Measurements from ENCODE around the gene MTMR10.

Gene MTMR10

DNA sequence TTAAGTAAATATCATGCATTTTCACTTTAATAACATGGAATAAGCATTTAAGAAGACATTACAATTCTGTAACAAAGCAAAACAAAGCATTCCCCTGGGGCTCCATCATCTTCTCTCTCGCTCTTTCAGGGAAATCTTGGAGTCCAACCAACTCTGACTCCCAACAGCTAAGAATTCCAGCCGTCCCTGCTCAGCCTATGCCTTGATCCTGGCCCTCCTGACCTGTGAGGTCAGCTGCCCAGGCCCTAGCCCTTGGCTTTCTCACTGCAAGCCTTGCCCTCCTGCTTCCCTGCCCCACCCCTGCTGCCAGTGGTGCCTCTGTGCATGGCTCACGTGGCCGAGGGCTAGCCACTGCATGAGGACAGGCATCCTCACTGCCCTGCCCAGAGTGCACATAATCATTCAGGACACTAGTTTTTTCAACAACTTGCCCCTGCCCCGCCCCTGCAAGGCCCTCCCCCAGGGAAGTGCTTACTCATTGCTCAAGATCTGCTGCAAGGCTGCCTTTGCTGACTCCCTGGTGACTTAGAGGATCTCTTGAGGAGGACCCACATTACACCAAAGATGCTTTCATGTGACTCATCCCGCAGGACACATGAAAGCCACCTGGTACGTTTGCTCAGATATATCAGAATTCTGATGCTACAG is 37.6 kb downstream of the MTMR10 start:
- DNase-seq, result no peak

DNA sequence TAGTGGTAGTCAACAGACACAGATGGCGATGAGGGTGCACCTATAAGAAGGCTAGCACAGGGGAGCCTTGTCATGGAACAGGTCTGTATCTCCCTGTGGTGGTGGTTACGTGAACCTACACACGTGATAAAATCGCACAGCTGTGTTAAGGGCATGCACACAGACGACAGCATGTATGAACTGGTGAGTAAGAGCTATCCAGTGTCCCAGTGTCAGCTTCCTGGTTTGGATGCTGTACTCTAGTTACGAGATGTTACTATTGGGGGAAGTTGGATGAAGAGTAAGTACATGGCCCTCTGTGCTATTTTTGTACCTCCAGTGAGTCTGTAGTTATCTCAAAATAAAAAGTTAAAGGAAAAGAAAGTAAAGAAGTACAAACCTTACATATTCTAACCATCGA is 38.2 kb downstream of the MTMR10 start:
- DNase-seq, result no peak

DNA sequence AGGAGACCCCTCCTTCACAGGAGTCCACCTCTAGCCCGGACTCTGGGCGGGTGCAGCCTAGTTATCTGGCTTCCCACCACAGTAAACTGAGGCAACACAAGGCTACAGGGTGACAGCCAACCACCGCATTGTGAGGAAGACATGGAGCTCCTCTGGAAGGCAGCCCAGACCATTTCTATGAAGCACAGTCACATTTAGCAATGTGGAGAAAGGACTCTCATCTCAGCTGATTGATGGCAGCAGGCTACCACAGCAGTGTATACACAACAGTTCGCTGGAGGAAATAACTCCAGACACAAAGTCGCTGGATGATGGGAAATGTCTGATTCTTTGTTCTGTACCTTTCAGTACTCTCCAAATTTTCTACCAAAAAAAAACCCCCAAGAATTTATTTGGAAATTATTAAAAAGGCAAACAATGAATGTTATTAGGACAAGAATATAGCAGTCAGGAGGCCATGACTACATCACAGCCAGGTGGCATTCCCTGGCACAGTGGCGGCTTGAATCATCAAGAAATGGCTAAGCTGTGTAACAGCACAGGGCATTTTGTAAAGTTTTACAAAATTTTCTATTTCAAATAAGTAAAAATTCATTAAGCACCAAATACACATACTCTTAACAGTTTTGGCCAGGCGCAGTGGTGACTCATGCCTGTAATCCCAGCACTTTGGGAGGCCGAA is 47.6 kb downstream of the MTMR10 start:
- no peak for DNase-seq

DNA sequence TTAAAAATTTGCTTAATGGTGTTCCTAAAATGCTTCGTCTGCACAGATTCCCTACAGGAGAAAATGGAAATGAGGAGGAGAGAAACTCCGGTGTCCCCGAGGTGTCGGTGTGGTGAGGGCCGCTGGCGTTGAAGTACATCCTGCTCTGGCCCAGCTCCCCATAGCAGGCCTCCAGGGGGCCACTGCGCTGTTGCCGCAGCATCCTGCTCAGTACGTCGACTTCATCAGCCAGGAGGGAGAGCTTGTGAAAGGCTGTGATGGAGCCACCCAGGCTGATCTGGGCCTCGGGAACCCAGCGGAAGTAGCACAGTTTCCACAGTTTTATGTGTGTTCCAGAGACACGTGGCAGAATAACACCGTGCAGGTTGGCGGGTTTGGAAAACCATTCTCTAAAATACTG is 49.9 kb downstream of the MTMR10 start:
- no peak for DNase-seq

DNA sequence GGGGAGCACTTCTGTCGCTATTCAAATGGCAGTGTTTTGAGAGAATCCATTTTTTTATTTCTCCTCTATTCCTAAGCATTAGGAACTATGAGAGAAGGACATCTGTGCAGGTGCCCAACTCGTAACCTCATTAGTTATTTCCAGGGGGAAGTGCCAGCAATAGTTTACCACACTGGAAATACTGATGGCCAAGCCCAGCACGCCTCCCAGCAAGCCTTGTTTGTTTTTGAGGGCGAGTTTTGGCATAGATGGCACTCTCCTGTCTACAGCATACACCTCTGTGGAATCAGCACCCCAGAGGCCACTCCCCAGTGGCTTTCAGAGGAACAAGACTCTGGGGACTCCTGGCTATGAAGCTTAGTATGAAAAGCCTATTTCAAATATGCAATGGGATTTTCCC is 51.1 kb downstream of the MTMR10 start:
- DNase-seq, result no peak

DNA sequence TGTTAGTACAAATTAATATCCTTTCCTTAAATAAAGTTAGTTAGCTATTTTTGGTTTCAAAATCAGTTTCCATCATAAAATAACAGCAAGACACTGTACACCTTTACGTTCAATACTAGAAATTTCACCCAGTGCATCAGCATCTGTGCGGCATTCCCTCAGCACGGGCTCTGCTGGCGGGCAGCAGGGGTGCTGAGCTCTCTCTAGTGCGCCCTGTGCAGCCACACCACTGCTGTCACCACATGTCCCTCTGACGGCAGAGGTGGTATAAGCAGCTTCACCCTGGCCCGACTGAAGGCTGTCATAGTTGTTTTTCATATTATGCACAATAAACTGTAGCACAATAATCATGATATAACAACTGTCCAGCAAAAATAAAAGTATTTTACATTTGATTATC is 52.3 kb downstream of the MTMR10 start:
- DNase-seq, result no peak

DNA sequence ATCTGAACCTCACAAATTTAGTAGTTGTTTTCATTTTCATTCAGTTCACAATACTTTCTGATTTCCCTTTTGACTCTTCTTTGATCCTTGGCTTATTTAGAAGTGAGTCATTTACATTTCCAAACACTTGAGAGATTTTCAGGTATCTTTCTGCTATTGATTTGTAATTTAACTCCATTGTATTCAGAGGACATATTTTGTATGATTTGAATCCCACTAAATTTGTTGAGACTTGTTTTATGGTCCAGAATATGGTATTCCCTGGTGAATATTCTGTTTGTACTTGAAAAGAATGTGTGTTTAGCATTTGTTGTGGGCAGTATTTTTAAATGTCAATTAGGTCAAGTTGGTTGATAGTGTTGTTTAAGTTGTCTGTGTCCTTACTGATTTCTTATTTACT is 58.1 kb downstream of the MTMR10 start:
- no peak for DNase-seq

DNA sequence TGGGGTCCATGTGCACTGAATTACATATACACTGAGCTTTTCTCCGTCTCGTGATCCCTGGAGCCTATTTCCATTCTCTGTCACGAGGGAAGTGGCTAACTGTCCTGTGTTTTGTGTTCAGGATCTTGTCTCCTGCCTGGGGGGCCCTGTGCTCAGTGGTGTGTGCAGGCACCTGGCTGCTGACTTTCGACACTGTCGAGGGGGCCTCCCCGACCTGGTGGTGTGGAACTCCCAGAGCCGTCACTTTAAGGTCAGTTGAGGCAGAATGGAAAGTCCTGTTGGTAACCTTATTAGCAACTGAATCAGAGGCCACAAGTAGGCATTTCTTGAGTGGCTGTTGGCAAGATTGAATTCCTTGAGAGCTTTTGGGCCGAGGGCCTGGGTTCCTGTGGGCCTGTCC is 61.0 kb downstream of the MTMR10 start:
- no peak for DNase-seq

DNA sequence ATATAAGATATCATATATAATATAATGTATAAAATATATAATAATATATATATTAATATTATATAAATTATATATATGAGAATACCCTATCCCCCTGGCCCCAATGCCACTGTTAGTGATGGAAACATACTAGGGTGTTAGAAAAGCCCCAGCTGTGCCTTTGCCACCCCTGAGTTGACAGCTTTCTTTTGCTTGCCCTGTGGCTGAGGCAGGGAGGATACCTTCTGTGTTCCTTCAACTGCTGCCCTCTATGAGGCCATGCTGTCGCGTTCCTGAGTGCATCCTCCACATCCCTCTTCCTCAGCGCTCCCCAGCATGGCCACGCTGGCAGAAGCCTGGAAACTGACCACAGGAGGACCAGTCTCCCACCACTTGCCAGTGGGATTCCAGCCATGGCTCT is 61.4 kb downstream of the MTMR10 start:
- no peak for DNase-seq

DNA sequence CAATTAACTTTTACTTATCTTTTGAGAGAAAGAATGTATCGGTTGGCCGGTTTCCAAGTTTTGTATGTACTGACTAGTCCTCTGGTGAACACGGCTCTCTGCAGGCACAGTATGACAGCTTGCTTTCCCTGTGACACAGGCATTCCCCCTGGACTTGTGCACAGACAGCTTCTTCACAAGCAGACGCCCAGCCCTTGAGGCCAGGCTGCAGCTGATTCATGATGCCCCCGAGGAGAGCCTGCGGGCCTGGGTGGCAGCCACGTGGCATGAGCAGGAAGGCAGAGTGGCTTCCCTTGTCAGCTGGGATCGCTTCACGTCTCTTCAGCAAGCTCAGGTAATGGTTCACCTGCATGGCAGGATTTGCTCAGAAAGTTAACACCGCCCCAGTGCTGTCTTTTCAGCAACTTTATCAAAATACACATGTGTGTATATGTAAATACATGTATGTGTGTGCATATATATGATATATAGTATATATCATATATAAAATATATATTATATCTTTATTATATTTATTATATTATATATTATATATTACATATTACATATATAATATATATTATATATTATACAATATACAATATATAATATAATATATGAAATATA is 62.3 kb downstream of the MTMR10 start:
- DNase-seq, result no peak

DNA sequence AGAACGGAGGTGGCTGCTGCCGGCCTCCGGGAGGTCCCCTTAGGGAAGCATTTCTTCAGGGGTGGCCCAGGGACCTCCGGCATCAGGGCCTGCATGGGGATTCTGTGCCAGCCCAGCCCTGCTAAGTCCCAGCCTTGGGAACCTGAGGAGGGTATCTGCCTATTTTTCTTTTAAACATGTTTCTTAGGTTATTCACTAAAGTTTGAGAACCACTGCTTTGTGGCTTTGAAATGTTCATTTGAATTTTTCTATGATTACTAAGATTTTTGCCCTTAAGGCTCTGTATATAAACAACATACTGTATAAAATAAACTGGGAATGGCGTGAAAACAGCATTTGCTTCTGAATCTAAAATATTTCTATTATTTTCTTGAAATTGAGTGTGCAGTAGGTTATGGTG is 63.4 kb downstream of the MTMR10 start:
- no peak for DNase-seq

DNA sequence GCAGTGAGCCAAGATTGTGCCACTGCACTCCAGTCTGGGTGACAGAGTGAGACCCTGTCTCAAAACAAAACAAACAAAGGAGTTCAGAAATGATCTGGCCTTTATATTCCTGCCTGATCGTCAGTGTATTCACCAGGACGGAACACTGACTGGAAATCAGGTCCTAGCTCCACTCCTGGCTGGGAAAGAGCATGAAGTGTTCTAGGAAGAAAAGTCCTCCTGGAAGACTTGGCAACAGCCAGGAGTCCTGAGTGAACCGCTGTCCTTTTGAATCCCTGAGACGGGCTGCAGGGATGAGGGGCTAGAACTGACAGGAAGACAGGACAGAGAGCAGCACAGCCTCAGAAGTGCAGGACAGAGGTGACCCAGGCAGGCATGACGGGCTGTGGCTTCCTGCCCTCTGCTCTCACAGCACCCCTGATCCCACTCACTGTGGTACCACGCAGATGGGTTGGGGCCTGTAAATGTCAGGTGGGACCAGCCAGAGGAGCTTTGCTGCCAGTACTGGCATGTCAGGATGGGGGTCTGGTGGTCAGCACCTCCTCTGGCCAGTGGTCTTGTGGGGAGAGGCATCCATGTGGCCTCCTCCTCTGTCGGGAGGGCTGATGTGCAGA is 64.2 kb downstream of the MTMR10 start:
- DNase-seq, result no peak

DNA sequence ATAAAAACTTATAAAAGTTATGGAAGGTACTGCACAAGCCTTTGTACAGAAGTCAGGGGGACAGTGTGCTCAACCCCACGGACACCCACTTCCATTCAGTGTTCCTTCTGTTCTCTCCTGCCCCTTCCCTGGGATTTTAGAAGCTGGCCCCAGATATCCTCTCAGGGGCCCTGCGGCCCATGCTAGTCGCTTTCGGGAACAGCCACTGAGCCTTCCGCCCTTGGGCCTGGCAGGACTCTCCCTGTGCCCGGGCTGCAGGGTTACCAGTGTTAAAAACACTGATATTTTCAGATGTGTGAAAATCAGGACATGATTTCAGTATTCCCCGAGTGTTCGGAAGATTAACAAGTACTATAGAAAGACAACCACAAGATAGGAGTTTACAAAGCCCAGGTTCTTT is 65.3 kb downstream of the MTMR10 start:
- DNase-seq, result no peak

DNA sequence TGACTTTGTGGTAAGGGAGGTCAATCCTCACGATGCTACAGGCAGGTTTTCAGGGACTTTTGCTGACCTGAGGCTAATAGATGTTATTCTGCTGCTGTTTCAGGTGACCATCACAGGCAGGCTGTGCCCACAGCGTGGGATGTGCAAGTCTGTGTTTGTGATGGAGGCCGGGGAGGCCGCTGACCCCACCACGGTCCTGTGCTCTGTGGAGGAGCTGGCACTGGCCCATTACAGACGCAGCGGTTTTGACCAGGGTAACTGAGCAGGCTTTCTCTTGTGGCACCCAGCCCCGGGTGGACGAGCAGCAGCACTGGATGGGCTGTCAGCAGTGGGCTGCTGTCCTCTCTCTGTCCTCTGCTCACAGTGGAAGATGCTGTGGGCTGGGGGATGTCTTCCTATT is 65.7 kb downstream of the MTMR10 start:
- DNase-seq, result no peak

DNA sequence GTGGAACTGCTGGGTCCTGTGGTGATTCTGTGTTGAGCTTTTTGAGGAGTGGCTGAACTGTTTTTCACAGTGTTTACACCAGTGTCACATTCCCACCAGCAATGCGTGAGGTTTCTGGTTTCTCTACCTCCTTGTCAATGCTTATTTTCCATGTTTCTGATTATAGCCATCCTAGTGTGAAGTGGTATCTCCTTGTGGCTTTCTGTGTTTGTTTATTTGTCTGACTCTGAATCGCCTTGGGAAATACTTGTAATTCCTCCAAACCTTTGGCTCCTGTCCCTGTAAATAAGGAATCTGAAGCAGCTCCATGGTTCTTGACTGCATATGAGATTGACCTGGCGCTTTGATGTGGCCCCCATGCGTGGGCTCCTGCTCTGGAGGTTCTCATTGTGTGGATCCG is 67.1 kb downstream of the MTMR10 start:
- DNase-seq, result no peak

DNA sequence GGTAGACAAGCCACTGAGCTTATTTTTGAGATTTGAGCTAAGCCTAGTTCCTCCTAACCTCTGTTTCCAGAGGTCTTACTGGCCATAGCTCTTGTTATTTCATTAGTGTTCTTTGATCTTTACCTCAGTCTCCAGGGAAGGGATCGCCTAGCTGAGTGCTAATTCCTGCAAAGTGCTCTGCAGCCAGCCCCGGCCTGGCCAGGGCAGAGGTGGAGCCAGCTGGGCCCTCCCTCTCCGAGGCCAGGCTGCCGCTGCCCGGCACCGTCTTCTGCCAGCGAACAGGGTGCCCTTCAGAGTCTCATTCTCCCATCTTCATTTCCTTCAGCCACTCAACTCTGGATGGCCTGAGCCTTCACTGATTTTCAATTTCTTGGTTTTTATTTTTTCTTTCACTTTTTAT is 68.0 kb downstream of the MTMR10 start:
- DNase-seq, result no peak

DNA sequence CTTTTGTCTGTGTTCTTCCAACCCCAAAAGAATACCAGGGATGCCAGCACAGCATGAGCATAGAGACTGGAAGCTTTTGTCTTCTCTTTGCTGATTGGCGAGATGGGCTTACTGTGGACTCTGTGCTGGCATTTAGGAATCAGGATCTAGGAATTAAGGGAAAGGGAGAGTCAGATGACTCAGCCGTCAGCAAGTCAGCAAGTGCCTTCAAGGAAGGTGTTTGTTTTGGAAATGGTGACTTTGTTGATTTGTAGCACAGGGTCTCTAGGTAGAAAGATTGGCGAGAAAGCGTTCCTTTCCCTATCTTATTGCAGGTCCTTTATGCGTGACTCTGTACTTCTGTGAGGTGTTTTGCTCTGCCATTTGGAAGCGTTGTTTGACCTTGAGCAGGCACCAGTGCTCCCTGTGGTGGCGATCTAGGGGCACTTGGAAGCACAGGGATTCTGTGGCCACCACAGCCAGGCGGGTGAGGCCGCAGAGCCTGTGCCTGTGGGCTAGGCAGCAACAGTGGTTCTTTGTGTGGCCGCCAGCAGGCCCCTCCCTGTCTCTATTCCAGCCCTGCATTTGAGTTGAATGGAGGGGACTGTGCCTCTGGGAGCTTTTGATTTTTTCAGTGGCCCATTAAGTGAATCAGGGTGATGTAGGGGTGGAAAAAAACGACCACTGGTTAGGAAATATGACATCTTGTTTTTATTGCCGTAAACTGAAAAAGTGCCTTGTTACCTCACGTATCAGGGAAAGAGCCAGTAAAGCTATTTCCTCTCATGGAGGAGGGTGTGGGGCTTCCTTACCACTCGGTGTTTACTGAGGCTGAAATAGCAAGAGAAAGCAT is 68.7 kb downstream of the MTMR10 start:
- DNase-seq, result no peak

DNA sequence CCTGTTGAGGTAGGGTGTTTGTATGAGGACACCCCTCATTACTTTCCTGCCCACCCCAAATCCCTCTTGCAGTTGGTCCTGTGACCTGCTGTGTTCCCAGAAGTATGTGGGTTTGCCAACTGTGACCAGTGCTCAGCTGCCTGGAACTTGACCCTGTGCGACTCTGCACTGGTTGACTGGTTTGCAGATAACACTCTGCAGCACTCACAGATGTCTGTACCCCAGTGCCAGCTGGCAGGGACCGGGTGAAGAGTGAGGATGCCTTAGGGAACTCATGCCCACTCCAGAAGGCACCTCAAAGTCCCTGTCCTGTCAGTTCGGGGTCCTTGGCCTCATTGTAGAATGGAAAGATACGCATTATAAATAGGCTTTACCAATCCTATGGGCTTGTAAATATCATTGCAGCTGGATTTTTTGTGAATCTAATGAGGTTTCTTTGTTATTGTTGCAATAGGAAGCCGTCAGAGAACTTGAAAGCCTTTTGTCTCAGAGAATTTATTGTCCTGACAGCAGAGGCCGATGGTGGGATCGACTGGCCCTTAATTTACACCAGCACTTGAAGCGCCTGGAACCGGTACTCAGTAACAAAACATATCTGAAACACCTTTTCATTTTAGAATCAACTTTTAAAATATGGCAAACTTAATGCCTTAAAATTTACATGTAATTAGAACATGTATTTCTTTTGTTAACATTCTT is 69.5 kb downstream of the MTMR10 start:
- no peak for DNase-seq

DNA sequence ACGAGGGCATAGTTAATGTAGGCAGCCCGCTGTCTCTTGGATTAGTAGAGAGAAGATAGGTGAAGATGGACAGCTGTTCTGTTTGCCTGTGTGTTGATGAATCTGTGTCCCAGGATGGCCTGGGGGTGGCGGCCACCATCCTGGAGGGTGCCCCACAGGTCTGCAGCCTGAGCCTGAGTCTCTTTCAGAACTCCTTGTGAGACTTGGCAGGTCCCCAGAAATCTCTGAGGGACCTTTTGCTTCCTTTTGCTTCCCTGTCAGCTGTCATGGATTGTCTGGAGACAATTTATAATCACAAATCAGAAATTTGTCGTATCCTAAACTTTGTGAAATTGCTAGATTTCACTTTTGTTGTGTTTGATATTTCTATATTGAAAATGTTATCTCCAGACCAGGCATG is 70.3 kb downstream of the MTMR10 start:
- no peak for DNase-seq

DNA sequence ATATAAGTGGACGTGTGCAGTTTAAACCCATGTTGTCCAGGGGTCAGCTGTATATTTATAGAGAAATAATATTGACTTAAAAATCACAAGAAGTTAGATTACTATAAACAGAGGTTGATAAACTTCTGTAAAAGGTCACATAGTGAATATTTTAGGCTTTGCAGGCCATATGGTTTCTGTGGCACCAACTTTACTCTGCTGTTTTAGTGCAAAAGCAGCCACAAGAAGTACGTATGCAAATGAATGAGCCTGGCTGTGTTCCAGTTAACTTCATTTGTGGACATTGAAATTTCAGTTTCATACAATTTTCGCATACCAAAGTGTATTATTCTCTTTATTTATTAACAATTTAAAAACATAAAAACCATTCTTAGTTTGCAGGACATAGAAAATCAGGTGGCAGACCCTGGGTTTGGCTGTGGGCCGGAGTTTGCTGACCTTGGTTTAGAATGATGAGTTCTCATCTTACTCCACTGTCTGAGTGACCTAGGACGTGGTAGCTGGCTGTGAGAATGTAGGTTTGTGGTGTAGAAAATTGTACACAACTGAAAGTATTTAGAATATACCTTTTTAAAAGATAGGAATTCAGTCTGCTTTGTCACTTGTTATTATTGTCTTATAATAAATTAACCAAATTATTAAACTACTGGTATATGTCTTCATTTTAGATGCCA is 71.4 kb downstream of the MTMR10 start:
- no peak for DNase-seq

DNA sequence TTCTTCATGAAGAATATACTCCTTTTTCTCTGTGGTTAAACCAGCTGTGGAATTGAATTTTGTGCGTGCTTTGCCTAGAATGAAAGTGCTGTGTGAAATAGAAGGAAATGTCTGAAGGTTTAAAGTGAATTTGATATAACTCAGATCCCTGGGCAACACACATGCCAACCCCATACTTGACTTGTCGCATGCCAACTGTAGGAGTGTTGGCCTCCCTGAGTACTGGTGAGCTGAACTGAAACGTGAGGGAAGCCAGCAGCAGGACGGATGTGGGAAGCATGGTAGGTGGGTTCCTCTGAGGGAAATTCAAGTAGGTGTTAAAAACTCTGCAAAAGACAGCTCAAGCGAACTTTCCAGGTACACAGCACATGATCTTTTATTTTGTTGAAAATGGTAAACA is 73.1 kb downstream of the MTMR10 start:
- DNase-seq, result no peak

DNA sequence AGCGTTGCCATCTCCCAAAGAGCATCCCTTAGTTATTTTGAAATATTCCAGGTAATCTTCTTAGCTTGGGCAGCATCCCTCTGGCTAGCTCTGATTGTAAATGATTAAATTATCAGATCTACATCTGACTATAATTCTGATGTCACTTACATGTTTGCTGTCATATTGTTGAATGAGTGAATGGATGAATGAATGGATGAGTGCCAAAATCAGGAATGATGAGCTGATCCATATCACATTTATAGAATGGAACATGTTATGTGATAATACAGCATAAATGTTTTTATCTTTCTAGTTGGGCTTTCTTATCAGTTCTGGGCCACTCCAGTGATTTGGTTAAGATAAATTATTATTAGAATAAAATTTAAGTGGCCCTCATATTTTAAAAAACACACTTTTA is 73.8 kb downstream of the MTMR10 start:
- no peak for DNase-seq

All from cerebellar nuclear complex (tissue), 1 donor.